Astrocyte (in vitro differentiated cells and primary cell): ENCODE results near the gene HMX2. TPM values are rescaled to one million over a fixed set of nuclear protein-coding genes. Genes with fewer than 3 reads are reported as not detected.

Experiments
- DNase-seq: peaks from one replicate; pipeline ENCODE4 v3.0.0-alpha.2; 2010; ENCODE audit warnings: low read depth
- FAIRE-seq: peaks from 2 replicates; lab custom pipeline; 2011; peaks lifted over from hg19 to GRCh38; lab: Jason Lieb, UNC
- H2AFZ ChIP-seq: 2 replicates; pipeline ENCODE4 v1.6.0; 2012; ENCODE audit warnings: low read depth, low read length, inconsistent platforms
- H3K27ac ChIP-seq: 2 replicates; pipeline ENCODE4 v1.5.1; 2011; ENCODE audit warnings: low read depth, low read length, inconsistent platforms
- H3K27me3 ChIP-seq: 2 replicates; pipeline ENCODE4 v1.6.0; 2011; ENCODE audit warnings: low read length, inconsistent platforms; ENCODE audit not compliant: insufficient read depth
- H3K36me3 ChIP-seq: 2 replicates; pipeline ENCODE4 v1.5.1; 2011; ENCODE audit warnings: low read length, inconsistent platforms; ENCODE audit not compliant: insufficient read depth
- H3K4me1 ChIP-seq: 2 replicates; pipeline ENCODE4 v1.5.1; 2011; ENCODE audit warnings: low read length, inconsistent platforms; ENCODE audit not compliant: insufficient read depth
- H3K4me2 ChIP-seq: 2 replicates; pipeline ENCODE4 v1.6.0; 2012; ENCODE audit warnings: low read length, inconsistent platforms
- H3K4me3 ChIP-seq: 2 replicates; pipeline ENCODE4 v1.5.1; 2011; ENCODE audit warnings: low read depth, mild to moderate bottlenecking, low read length, inconsistent platforms; ENCODE audit not compliant: insufficient read depth
- H3K79me2 ChIP-seq: 2 replicates; pipeline ENCODE4 v1.6.0; 2012; ENCODE audit warnings: mild to moderate bottlenecking, low read length, inconsistent platforms; ENCODE audit not compliant: insufficient read depth
- H3K9ac ChIP-seq: 2 replicates; pipeline ENCODE4 v1.6.0; 2012; ENCODE audit warnings: mild to moderate bottlenecking, low read length, inconsistent platforms
- H3K9me3 ChIP-seq: 2 replicates; pipeline ENCODE4 v1.5.1; 2012; ENCODE audit warnings: low read depth, mild to moderate bottlenecking, low read length, inconsistent platforms; ENCODE audit not compliant: insufficient read depth
- H4K20me1 ChIP-seq: 2 replicates; pipeline ENCODE4 v1.6.0; 2012; ENCODE audit warnings: low read length, inconsistent platforms; ENCODE audit not compliant: insufficient read depth
- H3K27ac Mint-ChIP-seq: one replicate; pipeline ENCODE4 v1.8.0; 2021; ENCODE audit warnings: mild to moderate bottlenecking, mixed read lengths; ENCODE audit not compliant: unreplicated experiment
- H3K27me3 Mint-ChIP-seq: one replicate; pipeline ENCODE4 v1.8.0; 2021; ENCODE audit warnings: low read depth, mixed read lengths; ENCODE audit not compliant: unreplicated experiment
- H3K36me3 Mint-ChIP-seq: one replicate; pipeline ENCODE4 v1.8.0; 2021; ENCODE audit warnings: low read depth, mixed read lengths; ENCODE audit not compliant: unreplicated experiment
- H3K4me1 Mint-ChIP-seq: one replicate; pipeline ENCODE4 v1.8.0; 2021; ENCODE audit warnings: low read depth, mixed read lengths; ENCODE audit not compliant: unreplicated experiment
- H3K4me3 Mint-ChIP-seq: one replicate; pipeline ENCODE4 v1.8.0; 2021; ENCODE audit warnings: mild to moderate bottlenecking, moderate library complexity, mixed read lengths; ENCODE audit not compliant: unreplicated experiment
- H3K9me3 Mint-ChIP-seq: one replicate; pipeline ENCODE4 v1.8.0; 2021; ENCODE audit warnings: mild to moderate bottlenecking, mixed read lengths; ENCODE audit not compliant: unreplicated experiment
- EZH2 ChIP-seq: IDR thresholded peaks from 2 replicates; pipeline ENCODE4 v1.6.1; 2012; ENCODE audit warnings: mild to moderate bottlenecking, low read length, inconsistent platforms; ENCODE audit not compliant: insufficient read depth
- total RNA-seq: library from RNA; stranded (reverse); gene quantifications from 2 replicates; pipeline ENCODE4 v1.2.1, GENCODE V29; 2021
- TF ChIP-seq, protein P1 (sequence below): IDR thresholded peaks from 2 replicates; pipeline ENCODE4 v1.5.1; 2011; ENCODE audit warnings: low read depth, mild to moderate bottlenecking, inconsistent platforms, low read length, moderate library complexity; ENCODE audit not compliant: insufficient read depth

HMX2 gene
- total RNA-seq, 1 donor from 2014 or later: not detected

DNA sequence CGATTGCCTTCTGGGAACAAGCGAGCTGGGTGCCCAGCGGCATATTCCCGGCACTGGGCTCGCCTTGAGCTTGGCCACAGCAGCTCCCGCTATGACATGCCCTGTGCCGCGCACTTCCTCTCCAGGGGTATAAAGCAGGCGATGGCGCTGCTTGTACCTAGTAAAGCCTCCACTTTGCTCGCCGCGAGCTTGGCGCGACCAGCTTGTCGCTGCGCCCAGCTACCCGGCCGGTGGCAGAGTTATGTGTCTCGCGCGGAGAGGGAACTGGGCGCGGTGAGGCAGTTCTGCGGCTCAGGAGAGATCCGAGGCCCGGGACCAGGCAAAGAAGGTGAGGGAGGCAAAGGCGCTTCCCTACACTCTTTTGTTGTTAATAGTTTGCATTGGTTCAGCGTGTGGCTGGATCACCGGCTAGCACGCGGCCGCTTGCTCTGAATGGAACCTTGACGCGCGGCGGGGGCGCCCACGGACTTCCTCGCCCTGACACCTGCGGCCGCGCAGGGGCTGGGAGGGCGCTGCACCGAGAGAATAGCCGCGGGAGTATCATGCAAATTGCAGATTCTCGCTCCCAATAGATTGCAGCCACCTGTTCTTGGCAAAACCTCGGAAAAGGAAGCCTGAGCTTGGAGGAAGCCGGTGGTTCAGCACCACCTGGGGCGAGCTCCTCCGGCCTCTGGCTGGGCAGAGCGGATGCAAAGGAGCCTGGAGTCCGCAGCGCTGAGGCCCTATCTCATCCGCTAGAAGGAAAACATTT, 3.2 kb downstream of the HMX2 start:
- no peak for DNase-seq
- H3K27me3 ChIP-seq: peaks cover 69% of the 10 kb centered on the region
- peaks cover 1% of the 10 kb centered on the region for H3K36me3 ChIP-seq
- H3K79me2 ChIP-seq: peaks cover 19% of the 10 kb centered on the region
- Mint-ChIP-seq H3K27me3 (peaks cover 52% of the 10 kb centered on the region), H3K9me3 (peaks cover 10% of the 10 kb centered on the region), H3K4me3 (peak overlapping the region; percentile 40), H3K27ac (no peak overlapping the region), H3K36me3 (peaks cover 6% of the 10 kb centered on the region), H3K4me1 (peaks cover 4% of the 10 kb centered on the region)
- no peak overlapping the region for H3K9ac ChIP-seq
- peaks cover 21% of the 10 kb centered on the region for H4K20me1 ChIP-seq
- H3K4me2 ChIP-seq: peak overlapping the region; percentile 53
- H3K4me3 ChIP-seq: no peak overlapping the region
- peak overlapping the region; percentile 14 for H2AFZ ChIP-seq
- no peak overlapping the region for H3K27ac ChIP-seq
- H3K4me1 ChIP-seq: peaks cover 14% of the 10 kb centered on the region
- peak; percentile 94 for TF ChIP-seq EZH2
- TF ChIP-seq, protein P1, sequence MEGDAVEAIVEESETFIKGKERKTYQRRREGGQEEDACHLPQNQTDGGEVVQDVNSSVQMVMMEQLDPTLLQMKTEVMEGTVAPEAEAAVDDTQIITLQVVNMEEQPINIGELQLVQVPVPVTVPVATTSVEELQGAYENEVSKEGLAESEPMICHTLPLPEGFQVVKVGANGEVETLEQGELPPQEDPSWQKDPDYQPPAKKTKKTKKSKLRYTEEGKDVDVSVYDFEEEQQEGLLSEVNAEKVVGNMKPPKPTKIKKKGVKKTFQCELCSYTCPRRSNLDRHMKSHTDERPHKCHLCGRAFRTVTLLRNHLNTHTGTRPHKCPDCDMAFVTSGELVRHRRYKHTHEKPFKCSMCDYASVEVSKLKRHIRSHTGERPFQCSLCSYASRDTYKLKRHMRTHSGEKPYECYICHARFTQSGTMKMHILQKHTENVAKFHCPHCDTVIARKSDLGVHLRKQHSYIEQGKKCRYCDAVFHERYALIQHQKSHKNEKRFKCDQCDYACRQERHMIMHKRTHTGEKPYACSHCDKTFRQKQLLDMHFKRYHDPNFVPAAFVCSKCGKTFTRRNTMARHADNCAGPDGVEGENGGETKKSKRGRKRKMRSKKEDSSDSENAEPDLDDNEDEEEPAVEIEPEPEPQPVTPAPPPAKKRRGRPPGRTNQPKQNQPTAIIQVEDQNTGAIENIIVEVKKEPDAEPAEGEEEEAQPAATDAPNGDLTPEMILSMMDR: no peak
- no peaks in the 10 kb centered on the region for H3K9me3 ChIP-seq
- FAIRE-seq: no peak

DNA sequence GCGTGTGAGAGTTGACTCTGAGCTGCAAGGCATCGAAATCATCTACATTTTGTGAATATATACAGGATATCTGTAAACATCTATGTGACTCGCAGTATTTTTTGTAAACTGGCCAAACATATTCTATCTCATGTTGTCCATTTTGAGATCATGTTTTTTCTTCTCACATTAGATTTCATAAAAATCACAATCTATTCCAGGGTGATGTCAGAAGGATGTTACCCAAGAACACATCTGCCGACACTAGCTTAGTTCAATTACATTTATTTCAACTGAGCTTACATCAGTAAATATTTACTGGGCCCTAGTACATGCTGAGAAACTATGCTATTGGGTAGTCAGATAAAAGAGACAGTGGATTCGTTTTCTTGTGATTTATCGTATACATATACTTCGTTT, 3.8 kb downstream of the HMX2 start:
- Histone ChIP-seq H3K4me1 (peaks cover 18% of the 10 kb centered on the region), H3K9me3 (no peaks in the 10 kb centered on the region), H3K79me2 (peaks cover 25% of the 10 kb centered on the region), H3K4me3 (no peak overlapping the region), H3K4me2 (no peak overlapping the region), H2AFZ (no peak overlapping the region), H3K36me3 (peaks cover 7% of the 10 kb centered on the region), H4K20me1 (peaks cover 27% of the 10 kb centered on the region), H3K27ac (no peak overlapping the region), H3K9ac (no peak overlapping the region), H3K27me3 (peaks cover 65% of the 10 kb centered on the region)
- no peak for TF ChIP-seq EZH2
- TF ChIP-seq, protein P1: no peak
- DNase-seq: no peak
- peaks cover 10% of the 10 kb centered on the region for H3K9me3 Mint-ChIP-seq
- H3K27ac Mint-ChIP-seq: no peak overlapping the region
- no peak overlapping the region for H3K4me3 Mint-ChIP-seq
- H3K27me3 Mint-ChIP-seq: peaks cover 49% of the 10 kb centered on the region
- peaks cover 6% of the 10 kb centered on the region for H3K4me1 Mint-ChIP-seq
- H3K36me3 Mint-ChIP-seq: peaks cover 8% of the 10 kb centered on the region
- FAIRE-seq: no peak
